SIG-M5 (cell line): ENCODE results near the gene ZNF423.
"Not testable (repeated sequence)": the region's sequence is repeated elsewhere in the genome, so short reads cannot be mapped to it uniquely, and the experiment has no call there.

Experiments
- DNase-seq: peaks from one replicate; lab custom pipeline; 2025; lab: John Stamatoyannopoulos, UW

The ZNF423 gene

GRCh38 chr16:49581630-49582298 is 274.1 kb downstream of the ZNF423 start:
- no peak for DNase-seq

- DNase-seq: no peak
Measured at GRCh38 chr16:49580751-49581303, 275.1 kb downstream of the ZNF423 start.

- no peak for DNase-seq
Measured at GRCh38 chr16:49578435-49579024, 277.4 kb downstream of the ZNF423 start.

GRCh38 chr16:49578018-49578417 is 277.9 kb downstream of the ZNF423 start:
- no peak for DNase-seq

- DNase-seq: no peak
Measured at GRCh38 chr16:49576941-49577340, 279.0 kb downstream of the ZNF423 start.

- no peak for DNase-seq
Measured at GRCh38 chr16:49576173-49576494, 279.8 kb downstream of the ZNF423 start.

- no peak for DNase-seq
Measured at GRCh38 chr16:49575346-49576172, 280.4 kb downstream of the ZNF423 start.

- no peak for DNase-seq
Measured at GRCh38 chr16:49574826-49575225, 281.1 kb downstream of the ZNF423 start.

- DNase-seq: no peak
Measured at GRCh38 chr16:49567950-49568349, 288.0 kb downstream of the ZNF423 start.

GRCh38 chr16:49566432-49566831 is 289.5 kb downstream of the ZNF423 start:
- no peak for DNase-seq

GRCh38 chr16:49564496-49565229 is 291.2 kb downstream of the ZNF423 start:
- no peak for DNase-seq

- no peak for DNase-seq
Measured at GRCh38 chr16:49563666-49564065, 292.2 kb downstream of the ZNF423 start.

GRCh38 chr16:49562894-49563293 is 293.0 kb downstream of the ZNF423 start:
- DNase-seq: not testable (repeated sequence)

- DNase-seq: no peak
Measured at GRCh38 chr16:49562228-49562627, 293.7 kb downstream of the ZNF423 start.

- no peak for DNase-seq
Measured at GRCh38 chr16:49560004-49560830, 295.7 kb downstream of the ZNF423 start.

GRCh38 chr16:49559242-49559641 is 296.7 kb downstream of the ZNF423 start:
- DNase-seq: no peak

GRCh38 chr16:49558451-49558850 is 297.5 kb downstream of the ZNF423 start:
- DNase-seq: no peak

- DNase-seq: no peak
Measured at GRCh38 chr16:49556606-49557446, 299.1 kb downstream of the ZNF423 start.

GRCh38 chr16:49556249-49556605 is 299.7 kb downstream of the ZNF423 start:
- DNase-seq: no peak

GRCh38 chr16:49554681-49555080 is 301.2 kb downstream of the ZNF423 start:
- no peak for DNase-seq
